HL-60 (cell line): ENCODE measurements around the gene ACTN1.
"Not testable (repeated sequence)": the region's sequence is repeated elsewhere in the genome, so short reads cannot be mapped to it uniquely, and the experiment has no call there.

Source experiments
- DNase-seq, 2 experiments: peaks; one replicate each; pipeline ENCODE4 v3.0.0-alpha.2; 2010 to 2020; ENCODE audit warnings: low read depth in 1 of 2, low spot score in 1 of 2
- H3K27ac ChIP-seq: fragments of 250-450 bp; sonication (Bioruptor Pico); replicated peaks from 2 replicates; pipeline ENCODE4 v1.5.1; 2020; ENCODE audit warnings: mild to moderate bottlenecking, moderate library complexity
- H3K27me3 ChIP-seq: fragments of 250-450 bp; sonication (Bioruptor Pico); 2 replicates; pipeline ENCODE4 v1.5.1; 2021; ENCODE audit warnings: mild to moderate bottlenecking, moderate library complexity; ENCODE audit not compliant: insufficient read depth, poor library complexity, severe bottlenecking
- H3K4me3 ChIP-seq: replicated peaks from 2 replicates; pipeline ENCODE4 v1.5.1; 2011; ENCODE audit warnings: mild to moderate bottlenecking, control low read depth, low read length; ENCODE audit not compliant: insufficient read depth
- GABPA ChIP-seq: IDR thresholded peaks from 2 replicates; pipeline ENCODE4 v1.6.1; 2012; ENCODE audit warnings: low read depth
- POLR2AphosphoS5 ChIP-seq: IDR thresholded peaks from 2 replicates; pipeline ENCODE4 v1.6.1; 2012; ENCODE audit warnings: low read depth
- SPI1 ChIP-seq: IDR thresholded peaks from 2 replicates; pipeline ENCODE4 v1.6.1; 2012; ENCODE audit warnings: low read depth, mild to moderate bottlenecking, borderline replicate concordance
- TF ChIP-seq, protein P1 (sequence below): IDR thresholded peaks from one replicate; pipeline ENCODE4 v1.5.1; 2011; ENCODE audit warnings: low read length, control low read depth, inconsistent platforms; ENCODE audit not compliant: insufficient read depth
- TF ChIP-seq, protein P2 (sequence below): IDR thresholded peaks from 2 replicates; pipeline ENCODE4 v1.6.1; 2012; ENCODE audit warnings: low read depth; ENCODE audit not compliant: insufficient replicate concordance

Gene ACTN1

DNA sequence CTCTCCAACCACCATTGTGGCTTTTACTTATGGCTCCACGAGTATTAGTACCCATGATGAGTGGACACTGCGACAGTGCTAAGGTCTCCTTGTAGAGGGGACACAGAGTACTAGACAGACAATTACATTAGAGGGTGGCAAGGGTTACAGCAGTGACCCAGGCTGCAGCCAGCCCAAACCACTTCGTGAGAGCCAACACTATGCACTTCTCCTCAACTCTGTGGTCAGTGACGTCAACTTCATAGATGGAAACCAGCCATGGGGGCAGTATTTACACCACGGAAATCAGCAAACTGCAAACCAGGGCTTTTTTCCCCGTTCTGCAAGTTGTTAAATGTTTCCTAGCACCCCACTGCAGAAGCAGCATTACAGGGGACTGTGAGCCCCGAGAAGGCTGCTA is 124.7 kb downstream of the ACTN1 start:
- DNase-seq: peak in 1 of 2 experiments; percentile 26
- Histone ChIP-seq H3K27ac (no peak overlapping the region), H3K27me3 (no peaks in the 10 kb centered on the region), H3K4me3 (no peak overlapping the region)
- TF ChIP-seq, protein P1, sequence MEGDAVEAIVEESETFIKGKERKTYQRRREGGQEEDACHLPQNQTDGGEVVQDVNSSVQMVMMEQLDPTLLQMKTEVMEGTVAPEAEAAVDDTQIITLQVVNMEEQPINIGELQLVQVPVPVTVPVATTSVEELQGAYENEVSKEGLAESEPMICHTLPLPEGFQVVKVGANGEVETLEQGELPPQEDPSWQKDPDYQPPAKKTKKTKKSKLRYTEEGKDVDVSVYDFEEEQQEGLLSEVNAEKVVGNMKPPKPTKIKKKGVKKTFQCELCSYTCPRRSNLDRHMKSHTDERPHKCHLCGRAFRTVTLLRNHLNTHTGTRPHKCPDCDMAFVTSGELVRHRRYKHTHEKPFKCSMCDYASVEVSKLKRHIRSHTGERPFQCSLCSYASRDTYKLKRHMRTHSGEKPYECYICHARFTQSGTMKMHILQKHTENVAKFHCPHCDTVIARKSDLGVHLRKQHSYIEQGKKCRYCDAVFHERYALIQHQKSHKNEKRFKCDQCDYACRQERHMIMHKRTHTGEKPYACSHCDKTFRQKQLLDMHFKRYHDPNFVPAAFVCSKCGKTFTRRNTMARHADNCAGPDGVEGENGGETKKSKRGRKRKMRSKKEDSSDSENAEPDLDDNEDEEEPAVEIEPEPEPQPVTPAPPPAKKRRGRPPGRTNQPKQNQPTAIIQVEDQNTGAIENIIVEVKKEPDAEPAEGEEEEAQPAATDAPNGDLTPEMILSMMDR: no peak

- no peak overlapping the region for H3K27ac ChIP-seq
- no peaks in the 10 kb centered on the region for H3K27me3 ChIP-seq
- TF ChIP-seq, protein P1: no peak
- TF ChIP-seq, protein P2, sequence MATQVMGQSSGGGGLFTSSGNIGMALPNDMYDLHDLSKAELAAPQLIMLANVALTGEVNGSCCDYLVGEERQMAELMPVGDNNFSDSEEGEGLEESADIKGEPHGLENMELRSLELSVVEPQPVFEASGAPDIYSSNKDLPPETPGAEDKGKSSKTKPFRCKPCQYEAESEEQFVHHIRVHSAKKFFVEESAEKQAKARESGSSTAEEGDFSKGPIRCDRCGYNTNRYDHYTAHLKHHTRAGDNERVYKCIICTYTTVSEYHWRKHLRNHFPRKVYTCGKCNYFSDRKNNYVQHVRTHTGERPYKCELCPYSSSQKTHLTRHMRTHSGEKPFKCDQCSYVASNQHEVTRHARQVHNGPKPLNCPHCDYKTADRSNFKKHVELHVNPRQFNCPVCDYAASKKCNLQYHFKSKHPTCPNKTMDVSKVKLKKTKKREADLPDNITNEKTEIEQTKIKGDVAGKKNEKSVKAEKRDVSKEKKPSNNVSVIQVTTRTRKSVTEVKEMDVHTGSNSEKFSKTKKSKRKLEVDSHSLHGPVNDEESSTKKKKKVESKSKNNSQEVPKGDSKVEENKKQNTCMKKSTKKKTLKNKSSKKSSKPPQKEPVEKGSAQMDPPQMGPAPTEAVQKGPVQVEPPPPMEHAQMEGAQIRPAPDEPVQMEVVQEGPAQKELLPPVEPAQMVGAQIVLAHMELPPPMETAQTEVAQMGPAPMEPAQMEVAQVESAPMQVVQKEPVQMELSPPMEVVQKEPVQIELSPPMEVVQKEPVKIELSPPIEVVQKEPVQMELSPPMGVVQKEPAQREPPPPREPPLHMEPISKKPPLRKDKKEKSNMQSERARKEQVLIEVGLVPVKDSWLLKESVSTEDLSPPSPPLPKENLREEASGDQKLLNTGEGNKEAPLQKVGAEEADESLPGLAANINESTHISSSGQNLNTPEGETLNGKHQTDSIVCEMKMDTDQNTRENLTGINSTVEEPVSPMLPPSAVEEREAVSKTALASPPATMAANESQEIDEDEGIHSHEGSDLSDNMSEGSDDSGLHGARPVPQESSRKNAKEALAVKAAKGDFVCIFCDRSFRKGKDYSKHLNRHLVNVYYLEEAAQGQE: no peak
- no peak for DNase-seq
- no peak overlapping the region for H3K4me3 ChIP-seq
Measured at GRCh38 chr14:68853749-68854148, 125.4 kb downstream of the ACTN1 start.

- not testable (repeated sequence) for H3K4me3 ChIP-seq, DNase-seq, H3K27ac ChIP-seq, H3K27me3 ChIP-seq
Measured at GRCh38 chr14:68852493-68852892, 126.6 kb downstream of the ACTN1 start.

GRCh38 chr14:68851078-68851477 is 128.0 kb downstream of the ACTN1 start:
- no peak overlapping the region for H3K27ac ChIP-seq
- no peak for DNase-seq
- TF ChIP-seq, protein P2: no peak
- TF ChIP-seq SPI1 (no peak), GABPA (no peak), POLR2AphosphoS5 (no peak)
- TF ChIP-seq, protein P1: no peak
- H3K4me3 ChIP-seq: no peak overlapping the region
- no peaks in the 10 kb centered on the region for H3K27me3 ChIP-seq

GRCh38 chr14:68849416-68849815 is 129.7 kb downstream of the ACTN1 start:
- TF ChIP-seq GABPA: no peak
- Histone ChIP-seq H3K4me3 (no peak overlapping the region), H3K27me3 (no peaks in the 10 kb centered on the region), H3K27ac (no peak overlapping the region)
- no peak for DNase-seq
